CD4-positive, alpha-beta memory T cell (primary cell): ENCODE measurements around the gene SLCO3A1. TPM values are rescaled to one million over a fixed set of nuclear protein-coding genes. Genes with fewer than 3 reads are reported as not detected.
A peak's percentile ranks its signal among the peaks of the same experiment; 100 is the strongest.

Experiments
- CTCF ChIA-PET: fragments of 350-600 bp; sonication (Branson Sonifier 250); formaldehyde crosslinking; loops from one replicate; lab custom pipeline; 2021; ENCODE audit warnings: inconsistent platforms; ENCODE audit not compliant: partially characterized antibody; lab: Charles Lee
- POLR2A ChIA-PET: fragments of 350-600 bp; sonication (Branson Sonifier 250); formaldehyde crosslinking; loops from one replicate; lab custom pipeline; 2021; ENCODE audit not compliant: partially characterized antibody; lab: Charles Lee
- DNase-seq, 5 donors: peaks; one replicate each; pipeline versions ENCODE4 v3.0.0 to v3.0.0-alpha.2; 2020 to 2022; ENCODE audit warnings: mixed read lengths in 1 of 5
- H3K27ac ChIP-seq: one replicate; pipeline ENCODE4 v1.7.0; 2013; ENCODE audit warnings: low read depth, low read length
- H3K27me3 ChIP-seq: 2 replicates; pipeline ENCODE4 v1.7.0; 2013; ENCODE audit warnings: mild to moderate bottlenecking, low read length, moderate library complexity; ENCODE audit not compliant: insufficient read depth
- H3K36me3 ChIP-seq: 2 replicates; pipeline ENCODE4 v1.7.0; 2013; ENCODE audit warnings: mild to moderate bottlenecking, low read length, moderate library complexity; ENCODE audit not compliant: insufficient read depth
- H3K4me1 ChIP-seq: 2 replicates; pipeline ENCODE4 v1.7.0; 2013; ENCODE audit warnings: mild to moderate bottlenecking, low read length, moderate library complexity; ENCODE audit not compliant: insufficient read depth
- H3K4me3 ChIP-seq, 2 donors: one replicate each; pipeline ENCODE4 v1.7.0; 2013; ENCODE audit warnings: low read length in 2 of 2, mild to moderate bottlenecking in 1 of 2
- H3K9me3 ChIP-seq, 2 donors: one replicate each; pipeline ENCODE4 v1.7.0; 2013; ENCODE audit warnings: low read length in 2 of 2, control low read depth in 1 of 2; ENCODE audit not compliant: control insufficient read depth in 1 of 2
- H3K27ac Mint-ChIP-seq, 7 donors: one replicate each; pipeline ENCODE4 v1.8.0; 2020 to 2021; ENCODE audit warnings: mixed read lengths in 7 of 7, mild to moderate bottlenecking in 6 of 7, inconsistent platforms in 3 of 7, moderate library complexity in 3 of 7
- H3K27me3 Mint-ChIP-seq, 2 donors: one replicate each; pipeline ENCODE4 v1.8.0; 2020 to 2021; ENCODE audit warnings: mixed read lengths in 2 of 2
- H3K36me3 Mint-ChIP-seq, 2 donors: one replicate each; pipeline ENCODE4 v1.8.0; 2020 to 2021; ENCODE audit warnings: mixed read lengths in 2 of 2, inconsistent platforms in 1 of 2, mild to moderate bottlenecking in 1 of 2
- H3K4me1 Mint-ChIP-seq, 4 donors: one replicate each; pipeline ENCODE4 v1.8.0; 2020 to 2021; ENCODE audit warnings: mixed read lengths in 4 of 4, mild to moderate bottlenecking in 1 of 4
- H3K4me3 Mint-ChIP-seq, 8 donors: one replicate each; pipeline ENCODE4 v1.8.0; 2020 to 2021; ENCODE audit warnings: mixed read lengths in 8 of 8, mild to moderate bottlenecking in 7 of 8, moderate library complexity in 6 of 8, inconsistent platforms in 3 of 8
- H3K9me3 Mint-ChIP-seq, 8 donors: one replicate each; pipeline ENCODE4 v1.8.0; 2020 to 2021; ENCODE audit warnings: mixed read lengths in 8 of 8, mild to moderate bottlenecking in 5 of 8, inconsistent platforms in 3 of 8, moderate library complexity in 1 of 8
- intact Hi-C: fragments of 100-400 bp; cut with micrococcal nuclease; formaldehyde crosslinking; loops from one replicate; pipeline ENCODE4 v1.15.1; 2023
- polyA plus RNA-seq, 2 donors: library from polyadenylated mRNA; unstranded; fragments of 300-500 nt; fragmentation: Illumina TruSeq; gene quantifications; one replicate each; pipeline ENCODE4 v1.2.3, GENCODE V29; 2021
- total RNA-seq, 2 experiments: library from RNA; stranded (reverse); gene quantifications; one replicate each; pipeline ENCODE4 v1.2.3, GENCODE V29; 2021

SLCO3A1 gene
- total and polyA plus RNA-seq, 4 experiments from 2014 or later, result 30.9 to 61.3 (median 31.9) TPM

- H3K27me3 ChIP-seq, result no peaks in the 10 kb centered on the region
- POLR2A ChIA-PET, result no interaction called here
- Mint-ChIP-seq H3K36me3 (peaks cover 28 to 52% of the 10 kb centered on the region in 2 donors), H3K9me3 (no peaks in the 10 kb centered on the region), H3K27ac (peak overlapping the region in 3 of 7 donors; percentile 27 to 76 (median 62)), H3K27me3 (no peaks in the 10 kb centered on the region), H3K4me1 (peaks cover 4 to 34% (median 10%) of the 10 kb centered on the region in 4 donors), H3K4me3 (no peak overlapping the region)
- no peaks in the 10 kb centered on the region for H3K36me3 ChIP-seq
- no peaks in the 10 kb centered on the region for H3K4me1 ChIP-seq
- no peak overlapping the region for H3K27ac ChIP-seq
- intact Hi-C loops, result no loop called here
- DNase-seq, result no peak
- H3K4me3 ChIP-seq, result no peak overlapping the region
- H3K9me3 ChIP-seq, result no peaks in the 10 kb centered on the region
- CTCF ChIA-PET, result interaction anchor here (0.7 to 1.4 kb wide), 2 partner anchors 13 to 603 kb away, joined by 3 to 4 read pairs; no protein-coding TSS in a partner anchor
These were observed 257.8 kb downstream of the SLCO3A1 start for GRCh38 chr15:92111291-92111690.

GRCh38 chr15:92111751-92112150 is 258.2 kb downstream of the SLCO3A1 start:
- no peaks in the 10 kb centered on the region for H3K9me3 ChIP-seq
- Mint-ChIP-seq H3K36me3 (peaks cover 28 to 48% of the 10 kb centered on the region in 2 donors), H3K4me1 (peaks cover 4 to 37% (median 10%) of the 10 kb centered on the region in 4 donors), H3K27ac (peak overlapping the region in 1 of 7 donors; percentile 70), H3K4me3 (no peak overlapping the region), H3K9me3 (no peaks in the 10 kb centered on the region), H3K27me3 (no peaks in the 10 kb centered on the region)
- POLR2A ChIA-PET, result no interaction called here
- H3K36me3 ChIP-seq, result no peaks in the 10 kb centered on the region
- H3K27ac ChIP-seq, result no peak overlapping the region
- H3K4me3 ChIP-seq, result no peak overlapping the region
- CTCF ChIA-PET, result interaction anchor here (0.7 to 1.4 kb wide), 2 partner anchors 13 to 603 kb away, joined by 3 to 4 read pairs; no protein-coding TSS in a partner anchor
- no peak for DNase-seq
- intact Hi-C loops, result no loop called here
- no peaks in the 10 kb centered on the region for H3K4me1 ChIP-seq
- no peaks in the 10 kb centered on the region for H3K27me3 ChIP-seq

DNA sequence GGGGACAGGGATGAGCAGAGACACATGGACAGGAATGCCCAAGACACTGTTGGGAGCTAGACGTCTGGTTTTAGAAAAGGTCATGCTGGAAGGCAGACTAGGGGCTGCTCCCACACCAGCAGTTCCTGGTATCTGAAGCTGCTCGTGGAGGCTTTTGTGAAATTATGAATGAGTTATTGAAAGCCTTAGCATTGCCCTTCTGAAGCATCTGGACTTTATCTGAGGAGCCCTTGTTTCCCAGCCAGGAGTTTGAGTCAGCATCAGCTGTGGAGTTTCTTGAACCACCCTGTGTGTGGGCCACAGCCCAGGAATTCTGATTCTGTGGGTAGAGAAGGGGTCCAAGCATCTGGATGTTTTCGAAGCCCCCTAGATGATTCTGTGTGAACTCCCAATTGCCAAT is 258.7 kb downstream of the SLCO3A1 start:
- CTCF ChIA-PET, result interaction anchor here (0.7 to 1.4 kb wide), 2 partner anchors 14 to 603 kb away, joined by 3 to 4 read pairs; no protein-coding TSS in a partner anchor

GRCh38 chr15:92112711-92113110 is 259.2 kb downstream of the SLCO3A1 start:
- ChIA-PET POLR2A (no interaction called here), CTCF (no interaction called here)
- Histone ChIP-seq H3K27me3 (no peaks in the 10 kb centered on the region), H3K36me3 (no peaks in the 10 kb centered on the region), H3K4me1 (no peaks in the 10 kb centered on the region), H3K27ac (no peak overlapping the region), H3K9me3 (no peaks in the 10 kb centered on the region), H3K4me3 (no peak overlapping the region)
- intact Hi-C loops, result no loop called here
- peaks cover 4 to 34% (median 10%) of the 10 kb centered on the region in 4 donors for H3K4me1 Mint-ChIP-seq
- no peaks in the 10 kb centered on the region for H3K9me3 Mint-ChIP-seq
- H3K36me3 Mint-ChIP-seq, result peaks cover 28 to 50% of the 10 kb centered on the region in 2 donors
- H3K27me3 Mint-ChIP-seq, result no peaks in the 10 kb centered on the region
- H3K27ac Mint-ChIP-seq, result no peak overlapping the region
- H3K4me3 Mint-ChIP-seq, result no peak overlapping the region
- no peak for DNase-seq

More for the DNA sequence above, 258.7 kb downstream of the SLCO3A1 start:
- H3K4me3 ChIP-seq, result no peak overlapping the region
- H3K27me3 ChIP-seq, result no peaks in the 10 kb centered on the region
- no peaks in the 10 kb centered on the region for H3K4me1 ChIP-seq
- H3K9me3 Mint-ChIP-seq, result no peaks in the 10 kb centered on the region
- H3K27ac ChIP-seq, result no peak overlapping the region
- H3K27ac Mint-ChIP-seq, result peak overlapping the region in 1 of 7 donors; percentile 24
- intact Hi-C loops, result no loop called here
- H3K27me3 Mint-ChIP-seq, result no peaks in the 10 kb centered on the region
- DNase-seq, result no peak
- no peaks in the 10 kb centered on the region for H3K36me3 ChIP-seq
- H3K4me3 Mint-ChIP-seq, result no peak overlapping the region
- peaks cover 4 to 37% (median 10%) of the 10 kb centered on the region in 4 donors for H3K4me1 Mint-ChIP-seq
- H3K9me3 ChIP-seq, result no peaks in the 10 kb centered on the region
- POLR2A ChIA-PET, result no interaction called here
- H3K36me3 Mint-ChIP-seq, result peaks cover 28 to 48% of the 10 kb centered on the region in 2 donors

GRCh38 chr15:92113832-92114231 is 260.3 kb downstream of the SLCO3A1 start:
- H3K36me3 ChIP-seq, result no peaks in the 10 kb centered on the region
- no peaks in the 10 kb centered on the region for H3K9me3 ChIP-seq
- no peak overlapping the region for H3K27ac ChIP-seq
- ChIA-PET CTCF (interaction anchor here (0.7 kb wide), 1 partner anchor 10 kb away, joined by 3 read pairs; no protein-coding TSS in a partner anchor), POLR2A (no interaction called here)
- intact Hi-C loops, result no loop called here
- H3K4me3 ChIP-seq, result no peak overlapping the region
- peaks cover 0 to 23% (median 6%) of the 10 kb centered on the region in 4 donors for H3K4me1 Mint-ChIP-seq
- H3K36me3 Mint-ChIP-seq, result peaks cover 20 to 42% of the 10 kb centered on the region in 2 donors
- no peaks in the 10 kb centered on the region for H3K27me3 ChIP-seq
- no peaks in the 10 kb centered on the region for H3K27me3 Mint-ChIP-seq
- H3K4me3 Mint-ChIP-seq, result no peak overlapping the region
- H3K9me3 Mint-ChIP-seq, result no peaks in the 10 kb centered on the region
- DNase-seq, result no peak
- H3K4me1 ChIP-seq, result no peaks in the 10 kb centered on the region
- H3K27ac Mint-ChIP-seq, result no peak overlapping the region

- Histone ChIP-seq H3K4me1 (no peaks in the 10 kb centered on the region), H3K36me3 (no peaks in the 10 kb centered on the region), H3K4me3 (no peak overlapping the region), H3K27me3 (no peaks in the 10 kb centered on the region), H3K27ac (no peak overlapping the region), H3K9me3 (no peaks in the 10 kb centered on the region)
- intact Hi-C loops, result no loop called here
- Mint-ChIP-seq H3K27ac (peak overlapping the region in 1 of 7 donors; percentile 32), H3K36me3 (peaks cover 27 to 42% of the 10 kb centered on the region in 2 donors), H3K27me3 (no peaks in the 10 kb centered on the region), H3K4me1 (peaks cover 0 to 11% (median 0%) of the 10 kb centered on the region in 4 donors), H3K9me3 (peaks cover 0 to 1% (median 0%) of the 10 kb centered on the region in 8 donors), H3K4me3 (no peak overlapping the region)
- DNase-seq, result no peak
- ChIA-PET CTCF (interaction anchor here (0.7 kb wide), 1 partner anchor 83 kb away, joined by 3 read pairs; no protein-coding TSS in a partner anchor), POLR2A (no interaction called here)
These were observed 262.3 kb downstream of the SLCO3A1 start for GRCh38 chr15:92115834-92116233.

GRCh38 chr15:92116330-92116729 is 262.8 kb downstream of the SLCO3A1 start:
- no peak for DNase-seq
- no peaks in the 10 kb centered on the region for H3K27me3 Mint-ChIP-seq
- Histone ChIP-seq H3K4me1 (no peaks in the 10 kb centered on the region), H3K9me3 (no peaks in the 10 kb centered on the region), H3K27ac (no peak overlapping the region), H3K4me3 (no peak overlapping the region), H3K27me3 (no peaks in the 10 kb centered on the region), H3K36me3 (no peaks in the 10 kb centered on the region)
- H3K4me1 Mint-ChIP-seq, result peaks cover 0 to 6% (median under 1%) of the 10 kb centered on the region in 4 donors
- H3K4me3 Mint-ChIP-seq, result no peak overlapping the region
- peak overlapping the region in 1 of 7 donors; percentile 44 for H3K27ac Mint-ChIP-seq
- ChIA-PET POLR2A (no interaction called here), CTCF (no interaction called here)
- intact Hi-C loops, result no loop called here
- peaks cover 0 to 1% (median 0%) of the 10 kb centered on the region in 8 donors for H3K9me3 Mint-ChIP-seq
- peaks cover 32 to 42% of the 10 kb centered on the region in 2 donors for H3K36me3 Mint-ChIP-seq
